HEK293 (cell line): ENCODE data around the gene DUS1L.
A peak's percentile ranks its signal among the peaks of the same experiment; 100 is the strongest.

ENCODE experiments used
- BCL11A ChIP-seq: fragments of 450-650 bp; formaldehyde crosslinking; IDR thresholded peaks from 2 replicates; pipeline ENCODE4 v1.5.1; 2016; ENCODE audit warnings: low read depth, missing biosample characterization, missing genetic modification characterization
- GFI1B ChIP-seq: fragments of 450-650 bp; formaldehyde crosslinking; IDR thresholded peaks from 2 replicates; pipeline ENCODE4 v1.5.1; 2016; ENCODE audit warnings: missing biosample characterization, missing genetic modification characterization
- KLF16 ChIP-seq: fragments of 450-650 bp; formaldehyde crosslinking; IDR thresholded peaks from 2 replicates; pipeline ENCODE4 v1.5.1; 2017; ENCODE audit warnings: missing biosample characterization, missing genetic modification characterization
- PRDM2 ChIP-seq: fragments of 450-650 bp; formaldehyde crosslinking; IDR thresholded peaks from 2 replicates; pipeline ENCODE4 v1.5.1; 2016; ENCODE audit warnings: missing biosample characterization, missing genetic modification characterization, borderline replicate concordance
- SETDB1 ChIP-seq: IDR thresholded peaks from one replicate; pipeline ENCODE4 v1.6.1; 2017; ENCODE audit warnings: mild to moderate bottlenecking, low read length, moderate library complexity, mixed read lengths; ENCODE audit not compliant: insufficient read length
- SP7 ChIP-seq: fragments of 450-650 bp; formaldehyde crosslinking; IDR thresholded peaks from 2 replicates; pipeline ENCODE4 v1.5.1; 2016; ENCODE audit warnings: missing biosample characterization, missing genetic modification characterization
- ZBTB1 ChIP-seq: fragments of 450-650 bp; formaldehyde crosslinking; IDR thresholded peaks from 2 replicates; pipeline ENCODE4 v1.5.1; 2016; ENCODE audit warnings: missing biosample characterization, missing genetic modification characterization
- ZBTB10 ChIP-seq: fragments of 450-650 bp; formaldehyde crosslinking; IDR thresholded peaks from 2 replicates; pipeline ENCODE4 v1.5.1; 2016; ENCODE audit warnings: missing biosample characterization, missing genetic modification characterization
- ZBTB7A ChIP-seq: fragments of 450-650 bp; formaldehyde crosslinking; IDR thresholded peaks from 2 replicates; pipeline ENCODE4 v1.5.1; 2016; ENCODE audit warnings: low read depth, missing biosample characterization, missing genetic modification characterization
- ZFHX2 ChIP-seq: fragments of 450-650 bp; formaldehyde crosslinking; conservative IDR thresholded peaks from 2 replicates; pipeline ENCODE4 v1.5.1; 2016; ENCODE audit warnings: missing biosample characterization, missing genetic modification characterization
- ZFP3 ChIP-seq: fragments of 450-650 bp; formaldehyde crosslinking; IDR thresholded peaks from 2 replicates; pipeline ENCODE4 v1.5.1; 2016; ENCODE audit warnings: low read depth, missing biosample characterization, missing genetic modification characterization
- ZNF121 ChIP-seq: fragments of 450-650 bp; formaldehyde crosslinking; IDR thresholded peaks from 2 replicates; pipeline ENCODE4 v1.5.1; 2016; ENCODE audit warnings: missing biosample characterization, missing genetic modification characterization
- ZNF18 ChIP-seq: fragments of 450-650 bp; formaldehyde crosslinking; IDR thresholded peaks from 2 replicates; pipeline ENCODE4 v1.5.1; 2016; ENCODE audit warnings: missing biosample characterization, missing genetic modification characterization
- ZNF214 ChIP-seq: fragments of 450-650 bp; formaldehyde crosslinking; IDR thresholded peaks from 2 replicates; pipeline ENCODE4 v1.5.1; 2017; ENCODE audit warnings: missing biosample characterization, mild to moderate bottlenecking, missing genetic modification characterization, borderline replicate concordance
- ZNF24 ChIP-seq: fragments of 450-650 bp; formaldehyde crosslinking; IDR thresholded peaks from 2 replicates; pipeline ENCODE4 v1.5.1; 2016; ENCODE audit warnings: missing biosample characterization, missing genetic modification characterization
- ZNF341 ChIP-seq: fragments of 450-650 bp; formaldehyde crosslinking; IDR thresholded peaks from 2 replicates; pipeline ENCODE4; 2016; ENCODE audit warnings: low read depth, missing biosample characterization, missing genetic modification characterization
- ZNF354C ChIP-seq: fragments of 450-650 bp; formaldehyde crosslinking; IDR thresholded peaks from 2 replicates; pipeline ENCODE4 v1.5.1; 2016; ENCODE audit warnings: missing biosample characterization, missing genetic modification characterization, low read depth, borderline replicate concordance
- ZNF398 ChIP-seq: fragments of 450-650 bp; formaldehyde crosslinking; IDR thresholded peaks from 2 replicates; pipeline ENCODE4 v1.5.1; 2017; ENCODE audit warnings: missing biosample characterization, missing genetic modification characterization
- ZNF404 ChIP-seq: fragments of 450-650 bp; formaldehyde crosslinking; IDR thresholded peaks from 2 replicates; pipeline ENCODE4 v1.5.1; 2017; ENCODE audit warnings: missing biosample characterization, missing genetic modification characterization
- ZNF501 ChIP-seq: fragments of 450-650 bp; formaldehyde crosslinking; IDR thresholded peaks from 2 replicates; pipeline ENCODE4 v1.5.1; 2016; ENCODE audit warnings: missing biosample characterization, missing genetic modification characterization
- ZNF510 ChIP-seq: fragments of 450-650 bp; formaldehyde crosslinking; IDR thresholded peaks from 2 replicates; pipeline ENCODE4 v1.5.1; 2018; ENCODE audit warnings: mild to moderate bottlenecking, missing genetic modification characterization, missing biosample characterization; ENCODE audit not compliant: insufficient replicate concordance
- ZNF555 ChIP-seq: fragments of 450-650 bp; formaldehyde crosslinking; conservative IDR thresholded peaks from 2 replicates; pipeline ENCODE4 v1.5.1; 2017; ENCODE audit warnings: missing biosample characterization, mild to moderate bottlenecking, missing genetic modification characterization, inconsistent platforms
- ZNF626 ChIP-seq: fragments of 450-650 bp; sonication (Bioruptor Pico); formaldehyde crosslinking; IDR thresholded peaks from 2 replicates; pipeline ENCODE4 v1.5.1; 2018; ENCODE audit warnings: missing biosample characterization, missing genetic modification characterization, inconsistent platforms
- ZNF629 ChIP-seq: fragments of 450-650 bp; formaldehyde crosslinking; IDR thresholded peaks from 2 replicates; pipeline ENCODE4 v1.5.1; 2017; ENCODE audit warnings: missing biosample characterization, missing genetic modification characterization
- ZNF701 ChIP-seq: fragments of 450-650 bp; formaldehyde crosslinking; IDR thresholded peaks from 2 replicates; pipeline ENCODE4 v1.5.1; 2016; ENCODE audit warnings: missing biosample characterization, missing genetic modification characterization
- ZNF747 ChIP-seq: fragments of 450-650 bp; formaldehyde crosslinking; IDR thresholded peaks from 2 replicates; pipeline ENCODE4 v1.5.1; 2016; ENCODE audit warnings: missing biosample characterization, missing genetic modification characterization
- ZNF777 ChIP-seq: fragments of 450-650 bp; formaldehyde crosslinking; IDR thresholded peaks from 2 replicates; pipeline ENCODE4 v1.5.1; 2017; ENCODE audit warnings: missing biosample characterization, missing genetic modification characterization, borderline replicate concordance
- ZNF843 ChIP-seq: fragments of 450-650 bp; formaldehyde crosslinking; IDR thresholded peaks from 2 replicates; pipeline ENCODE4 v1.5.1; 2016; ENCODE audit warnings: missing biosample characterization, missing genetic modification characterization

The DUS1L gene

GRCh38 chr17:82105882-82106687 lies 40.5 kb upstream of the DUS1L start (continued):
- TF ChIP-seq ZNF626 (tag by site-specific recombination) (no peak), ZNF214 (tag by site-specific recombination) (no peak), ZBTB10 (tag by site-specific recombination) (peak; percentile 40; the same call in 1 of the 2 replicates), ZBTB7A (tag by site-specific recombination) (no peak), SP7 (tag by site-specific recombination) (no peak; the same call in 1 of the 2 replicates), ZNF404 (tag by site-specific recombination) (no peak), ZNF121 (tag by site-specific recombination) (no peak), ZNF398 (tag by site-specific recombination) (no peak), ZNF341 (tag by site-specific recombination) (no peak; the same call in 1 of the 2 replicates), GFI1B (tag by site-specific recombination) (no peak), PRDM2 (tag by site-specific recombination) (no peak), ZBTB1 (tag by site-specific recombination) (no peak), ZNF777 (tag by site-specific recombination) (no peak), ZFP3 (no peak), ZNF701 (tag by site-specific recombination) (no peak), ZNF24 (tag by site-specific recombination) (no peak), ZNF843 (tag by site-specific recombination) (no peak; the same call in 1 of the 2 replicates), ZNF555 (tag by site-specific recombination) (no peak), ZNF18 (no peak), ZNF747 (no peak), ZNF629 (tag by site-specific recombination) (peak; percentile 14; the same call in 1 of the 2 replicates), SETDB1 (no peak), BCL11A (tag by site-specific recombination) (no peak), ZNF354C (no peak), ZFHX2 (tag by site-specific recombination) (no peak), ZNF501 (tag by site-specific recombination) (no peak), ZNF510 (no peak), KLF16 (tag by site-specific recombination) (no peak)
